Neural progenitor cell (in vitro differentiated cells): ENCODE data around the gene RHBDD3. TPM values are rescaled to one million over a fixed set of nuclear protein-coding genes. Genes with fewer than 3 reads are reported as not detected.

Experiments used
- DNase-seq: peaks from one replicate; pipeline ENCODE4 v3.0.0-alpha.2; 2016; ENCODE audit warnings: low spot score
- H2AFZ ChIP-seq: fragments of 200-600 bp; sonication (generic); replicated peaks from 2 replicates; pipeline ENCODE4 v1.6.1; 2016; ENCODE audit warnings: antibody characterized with exemption
- H3F3A ChIP-seq: fragments of 200-600 bp; sonication (generic); 2 replicates; pipeline ENCODE4 v1.6.1; 2016; ENCODE audit warnings: antibody characterized with exemption, low read depth
- H3K27ac ChIP-seq: fragments of 200-600 bp; sonication (generic); 2 replicates; pipeline ENCODE4 v1.5.1; 2016; ENCODE audit warnings: mild to moderate bottlenecking
- H3K27me3 ChIP-seq: fragments of 200-600 bp; sonication (generic); 2 replicates; pipeline ENCODE4 v1.6.1; 2016; ENCODE audit warnings: mild to moderate bottlenecking, moderate library complexity
- H3K36me3 ChIP-seq: fragments of 200-600 bp; sonication (generic); 2 replicates; pipeline ENCODE4 v1.5.1; 2016
- H3K4me1 ChIP-seq: fragments of 200-600 bp; sonication (generic); 2 replicates; pipeline ENCODE4 v1.6.1; 2016; ENCODE audit warnings: mixed run types
- H3K4me2 ChIP-seq: fragments of 200-600 bp; sonication (generic); 2 replicates; pipeline ENCODE4 v1.6.1; 2016
- H3K4me3 ChIP-seq: fragments of 200-600 bp; sonication (generic); 2 replicates; pipeline ENCODE4 v1.5.1; 2016
- H3K79me2 ChIP-seq: fragments of 200-600 bp; sonication (generic); 2 replicates; pipeline ENCODE4 v1.6.1; 2016; ENCODE audit warnings: low read depth
- H3K9ac ChIP-seq: fragments of 200-600 bp; sonication (generic); 2 replicates; pipeline ENCODE4 v1.6.1; 2016
- H3K9me3 ChIP-seq: fragments of 200-600 bp; sonication (generic); 2 replicates; pipeline ENCODE4 v1.5.1; 2016; ENCODE audit warnings: low read depth
- H4K20me1 ChIP-seq: fragments of 200-600 bp; sonication (generic); 2 replicates; pipeline ENCODE4 v1.6.1; 2016; ENCODE audit warnings: low read depth
- H3K27ac Mint-ChIP-seq: 3 replicates; pipeline ENCODE4 v1.8.0; 2021; ENCODE audit warnings: mixed read lengths
- H3K27me3 Mint-ChIP-seq: 2 replicates; pipeline ENCODE4 v1.8.0; 2022; ENCODE audit warnings: low read depth, mild to moderate bottlenecking, inconsistent platforms, moderate library complexity, mixed read lengths; ENCODE audit not compliant: insufficient read depth
- H3K36me3 Mint-ChIP-seq: 3 replicates; pipeline ENCODE4 v1.8.0; 2021; ENCODE audit warnings: mixed read lengths
- H3K4me1 Mint-ChIP-seq: 3 replicates; pipeline ENCODE4 v1.8.0; 2021; ENCODE audit warnings: mixed read lengths
- H3K4me3 Mint-ChIP-seq: 3 replicates; pipeline ENCODE4 v1.8.0; 2021; ENCODE audit warnings: mild to moderate bottlenecking, moderate library complexity, mixed read lengths
- H3K9me3 Mint-ChIP-seq: 3 replicates; pipeline ENCODE4 v1.8.0; 2020; ENCODE audit warnings: mixed read lengths
- CTCF ChIP-seq: fragments of 200-600 bp; sonication (generic); IDR thresholded peaks from 2 replicates; pipeline ENCODE4 v1.5.1; 2017; ENCODE audit warnings: antibody characterized with exemption, mild to moderate bottlenecking
- EZH2 ChIP-seq: fragments of 200-600 bp; sonication (generic); IDR thresholded peaks from 2 replicates; pipeline ENCODE4 v1.6.1; 2017; ENCODE audit warnings: antibody characterized with exemption, mild to moderate bottlenecking, moderate library complexity
- EZH2phosphoT487 ChIP-seq: fragments of 200-600 bp; sonication (generic); IDR thresholded peaks from 2 replicates; pipeline ENCODE4 v1.6.1; 2017; ENCODE audit warnings: antibody characterized with exemption
- total RNA-seq: library from RNA; depleted of rRNA; stranded (reverse); fragments of >200 nt; gene quantifications from 2 replicates; pipeline ENCODE4 v1.2.3, GENCODE V29; 2015; ENCODE audit warnings: low replicate concordance

The RHBDD3 gene
- total RNA-seq, 1 donor from 2014 or later, result 16.3 TPM

GRCh38 chr22:29260601-29261315 is 7.0 kb downstream of the RHBDD3 start:
- Mint-ChIP-seq H3K4me3 (no peak overlapping the region), H3K4me1 (peaks cover under 1% of the 10 kb centered on the region), H3K27me3 (no peaks in the 10 kb centered on the region)

GRCh38 chr22:29260031-29260560 is 7.7 kb downstream of the RHBDD3 start:
- H3K4me1 ChIP-seq, result no peaks in the 10 kb centered on the region
- H2AFZ ChIP-seq, result no peak overlapping the region
- no peaks in the 10 kb centered on the region for H3K9me3 ChIP-seq
- peaks cover 3% of the 10 kb centered on the region for H4K20me1 ChIP-seq
- H3K27me3 ChIP-seq, result no peaks in the 10 kb centered on the region
- H3K27me3 Mint-ChIP-seq, result no peaks in the 10 kb centered on the region
- H3K4me3 ChIP-seq, result no peak overlapping the region
- no peaks in the 10 kb centered on the region for H3K9me3 Mint-ChIP-seq
- no peaks in the 10 kb centered on the region for H3K4me1 Mint-ChIP-seq
- DNase-seq, result no peak
- TF ChIP-seq CTCF (no peak), EZH2phosphoT487 (no peak), EZH2 (no peak)
- H3K27ac Mint-ChIP-seq, result no peak overlapping the region
- H3F3A ChIP-seq, result peaks cover 7% of the 10 kb centered on the region
- no peaks in the 10 kb centered on the region for H3K79me2 ChIP-seq
- peaks cover 2% of the 10 kb centered on the region for H3K36me3 Mint-ChIP-seq
- no peaks in the 10 kb centered on the region for H3K36me3 ChIP-seq
- no peak overlapping the region for H3K9ac ChIP-seq
- H3K4me3 Mint-ChIP-seq, result no peak overlapping the region
- H3K4me2 ChIP-seq, result no peak overlapping the region
- H3K27ac ChIP-seq, result no peak overlapping the region

More at GRCh38 chr22:29260601-29261315, 7.0 kb downstream of the RHBDD3 start:
- Histone ChIP-seq H3K4me1 (no peaks in the 10 kb centered on the region), H4K20me1 (peaks cover 3% of the 10 kb centered on the region), H3F3A (peaks cover 7% of the 10 kb centered on the region), H3K79me2 (peaks cover 3% of the 10 kb centered on the region), H3K9ac (no peak overlapping the region), H3K27me3 (no peaks in the 10 kb centered on the region), H3K4me2 (no peak overlapping the region), H3K4me3 (no peak overlapping the region), H3K27ac (no peak overlapping the region), H3K36me3 (no peaks in the 10 kb centered on the region), H2AFZ (no peak overlapping the region), H3K9me3 (no peaks in the 10 kb centered on the region)
- Mint-ChIP-seq H3K9me3 (no peaks in the 10 kb centered on the region), H3K36me3 (peaks cover 2% of the 10 kb centered on the region), H3K27ac (no peak overlapping the region)
- DNase-seq, result no peak
- no peak for TF ChIP-seq EZH2phosphoT487
- no peak for TF ChIP-seq CTCF
- no peak for TF ChIP-seq EZH2

GRCh38 chr22:29259253-29259899 is 8.4 kb downstream of the RHBDD3 start:
- Histone ChIP-seq H3K4me2 (no peak overlapping the region), H3K4me1 (peaks cover under 1% of the 10 kb centered on the region), H3F3A (peaks cover 7% of the 10 kb centered on the region), H3K27me3 (no peaks in the 10 kb centered on the region), H3K4me3 (no peak overlapping the region), H4K20me1 (peaks cover 3% of the 10 kb centered on the region), H3K79me2 (no peaks in the 10 kb centered on the region), H2AFZ (no peak overlapping the region), H3K9me3 (no peaks in the 10 kb centered on the region), H3K36me3 (no peaks in the 10 kb centered on the region), H3K9ac (no peak overlapping the region), H3K27ac (no peak overlapping the region)
- H3K27ac Mint-ChIP-seq, result no peak overlapping the region
- DNase-seq, result peak; percentile 38
- H3K4me1 Mint-ChIP-seq, result no peaks in the 10 kb centered on the region
- H3K36me3 Mint-ChIP-seq, result peaks cover 4% of the 10 kb centered on the region
- TF ChIP-seq EZH2 (no peak), CTCF (peak; percentile 38)
- H3K27me3 Mint-ChIP-seq, result no peaks in the 10 kb centered on the region
- H3K9me3 Mint-ChIP-seq, result no peaks in the 10 kb centered on the region
- no peak overlapping the region for H3K4me3 Mint-ChIP-seq
